BE2C (cell line): ENCODE data around the gene AMOTL2.

ENCODE experiments used
- DNase-seq: peaks from one replicate; pipeline ENCODE4 v3.0.0-alpha.2; 2020
- H3K27me3 ChIP-seq: fragments of 250-450 bp; sonication (Bioruptor Pico); 2 replicates; pipeline ENCODE4 v1.5.1; 2020; ENCODE audit warnings: mild to moderate bottlenecking
- H3K36me3 ChIP-seq: fragments of 250-450 bp; sonication (Bioruptor Pico); 2 replicates; pipeline ENCODE4 v1.5.1; 2020; ENCODE audit warnings: mild to moderate bottlenecking
- H3K4me1 ChIP-seq: fragments of 250-450 bp; sonication (Bioruptor Pico); 2 replicates; pipeline ENCODE4 v1.5.1; 2020
- H3K4me3 ChIP-seq: 2 replicates; pipeline ENCODE4 v1.5.1; 2011; ENCODE audit warnings: low read depth, low read length
- H3K9me3 ChIP-seq: fragments of 250-450 bp; sonication (Bioruptor Pico); 2 replicates; pipeline ENCODE4 v1.5.1; 2020
- TF ChIP-seq, protein P1 (sequence below): IDR thresholded peaks from 2 replicates; pipeline ENCODE4 v1.5.1; 2012; ENCODE audit warnings: mild to moderate bottlenecking, low read depth, low read length

AMOTL2 gene

DNA sequence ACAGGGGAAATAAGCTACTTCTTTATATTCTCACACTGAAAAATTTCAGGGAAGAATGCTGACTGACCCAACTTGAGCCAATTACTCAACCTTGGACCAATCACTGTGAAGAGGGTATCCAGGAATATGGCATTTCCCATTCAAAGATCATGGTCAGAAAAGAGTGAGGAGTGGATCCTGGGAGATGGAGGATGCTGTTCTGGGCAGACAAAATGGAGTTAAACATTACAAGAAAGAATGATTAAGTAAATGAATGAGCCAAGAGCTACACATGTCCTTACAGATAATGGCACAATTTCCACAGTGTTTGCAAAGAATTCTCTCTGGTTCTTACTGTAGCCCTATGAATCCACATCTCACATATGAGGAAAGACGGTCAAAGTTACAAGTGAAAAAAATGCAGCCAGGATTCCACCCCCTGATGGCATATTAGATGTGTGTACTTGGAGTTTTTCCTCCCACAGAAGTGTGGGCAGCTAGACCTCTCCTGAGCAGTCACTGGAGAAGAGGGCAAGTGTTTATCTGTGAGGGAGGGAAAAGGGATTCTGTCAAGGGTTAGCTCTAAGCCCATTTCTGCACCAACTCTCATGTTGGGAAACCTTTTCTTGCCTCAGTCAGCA, 33.8 kb downstream of the AMOTL2 start:
- no peaks in the 10 kb centered on the region for H3K27me3 ChIP-seq
- DNase-seq: no peak
- no peaks in the 10 kb centered on the region for H3K9me3 ChIP-seq
- no peaks in the 10 kb centered on the region for H3K36me3 ChIP-seq
- no peak overlapping the region for H3K4me3 ChIP-seq
- no peaks in the 10 kb centered on the region for H3K4me1 ChIP-seq
- TF ChIP-seq, protein P1, sequence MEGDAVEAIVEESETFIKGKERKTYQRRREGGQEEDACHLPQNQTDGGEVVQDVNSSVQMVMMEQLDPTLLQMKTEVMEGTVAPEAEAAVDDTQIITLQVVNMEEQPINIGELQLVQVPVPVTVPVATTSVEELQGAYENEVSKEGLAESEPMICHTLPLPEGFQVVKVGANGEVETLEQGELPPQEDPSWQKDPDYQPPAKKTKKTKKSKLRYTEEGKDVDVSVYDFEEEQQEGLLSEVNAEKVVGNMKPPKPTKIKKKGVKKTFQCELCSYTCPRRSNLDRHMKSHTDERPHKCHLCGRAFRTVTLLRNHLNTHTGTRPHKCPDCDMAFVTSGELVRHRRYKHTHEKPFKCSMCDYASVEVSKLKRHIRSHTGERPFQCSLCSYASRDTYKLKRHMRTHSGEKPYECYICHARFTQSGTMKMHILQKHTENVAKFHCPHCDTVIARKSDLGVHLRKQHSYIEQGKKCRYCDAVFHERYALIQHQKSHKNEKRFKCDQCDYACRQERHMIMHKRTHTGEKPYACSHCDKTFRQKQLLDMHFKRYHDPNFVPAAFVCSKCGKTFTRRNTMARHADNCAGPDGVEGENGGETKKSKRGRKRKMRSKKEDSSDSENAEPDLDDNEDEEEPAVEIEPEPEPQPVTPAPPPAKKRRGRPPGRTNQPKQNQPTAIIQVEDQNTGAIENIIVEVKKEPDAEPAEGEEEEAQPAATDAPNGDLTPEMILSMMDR: no peak

DNA sequence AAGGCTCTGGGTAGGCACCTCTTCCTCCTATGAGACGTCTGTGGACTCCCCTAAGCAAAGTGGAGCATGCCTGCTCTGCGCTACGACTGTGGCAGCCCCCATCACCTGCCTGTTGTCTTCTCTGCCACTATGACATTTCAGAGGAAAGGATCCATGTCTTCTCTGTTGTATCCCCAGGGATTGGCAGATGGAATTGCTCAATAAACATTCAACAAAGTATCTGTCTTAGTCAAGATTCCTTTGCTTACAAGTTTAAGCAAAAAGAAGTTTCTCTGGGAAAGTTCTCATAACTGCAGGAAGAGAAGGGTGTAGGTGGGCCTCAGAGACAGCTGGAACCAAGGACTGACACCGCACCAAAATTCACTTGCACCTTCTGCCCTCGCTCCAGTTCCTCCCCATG, 34.3 kb downstream of the AMOTL2 start:
- Histone ChIP-seq H3K9me3 (no peaks in the 10 kb centered on the region), H3K27me3 (no peaks in the 10 kb centered on the region), H3K36me3 (no peaks in the 10 kb centered on the region), H3K4me1 (no peaks in the 10 kb centered on the region), H3K4me3 (no peak overlapping the region)
- TF ChIP-seq, protein P1: no peak
- no peak for DNase-seq

DNA sequence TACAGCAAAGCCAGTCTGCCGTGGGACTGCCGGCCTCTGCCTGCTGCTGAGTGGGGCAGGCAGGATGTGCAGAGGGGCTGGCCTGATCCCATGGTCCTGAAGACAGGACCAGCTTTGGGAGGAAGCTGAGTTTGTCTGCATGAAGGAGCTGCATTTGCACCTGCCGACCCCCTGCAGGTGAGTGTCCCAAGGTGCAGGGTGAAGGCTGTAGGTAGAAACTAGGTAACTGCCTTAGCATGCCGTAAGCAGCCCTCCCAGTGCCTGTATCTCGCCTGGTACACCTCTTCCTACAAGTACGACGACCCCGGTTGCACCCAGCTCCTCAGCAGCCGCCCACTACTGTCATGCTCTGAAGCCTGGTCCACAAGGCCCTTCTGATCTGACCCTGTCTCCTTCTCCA, 34.9 kb downstream of the AMOTL2 start:
- no peak for DNase-seq
- no peaks in the 10 kb centered on the region for H3K27me3 ChIP-seq
- no peaks in the 10 kb centered on the region for H3K36me3 ChIP-seq
- no peak overlapping the region for H3K4me3 ChIP-seq
- TF ChIP-seq, protein P1: no peak
- H3K9me3 ChIP-seq: no peaks in the 10 kb centered on the region
- no peaks in the 10 kb centered on the region for H3K4me1 ChIP-seq

DNA sequence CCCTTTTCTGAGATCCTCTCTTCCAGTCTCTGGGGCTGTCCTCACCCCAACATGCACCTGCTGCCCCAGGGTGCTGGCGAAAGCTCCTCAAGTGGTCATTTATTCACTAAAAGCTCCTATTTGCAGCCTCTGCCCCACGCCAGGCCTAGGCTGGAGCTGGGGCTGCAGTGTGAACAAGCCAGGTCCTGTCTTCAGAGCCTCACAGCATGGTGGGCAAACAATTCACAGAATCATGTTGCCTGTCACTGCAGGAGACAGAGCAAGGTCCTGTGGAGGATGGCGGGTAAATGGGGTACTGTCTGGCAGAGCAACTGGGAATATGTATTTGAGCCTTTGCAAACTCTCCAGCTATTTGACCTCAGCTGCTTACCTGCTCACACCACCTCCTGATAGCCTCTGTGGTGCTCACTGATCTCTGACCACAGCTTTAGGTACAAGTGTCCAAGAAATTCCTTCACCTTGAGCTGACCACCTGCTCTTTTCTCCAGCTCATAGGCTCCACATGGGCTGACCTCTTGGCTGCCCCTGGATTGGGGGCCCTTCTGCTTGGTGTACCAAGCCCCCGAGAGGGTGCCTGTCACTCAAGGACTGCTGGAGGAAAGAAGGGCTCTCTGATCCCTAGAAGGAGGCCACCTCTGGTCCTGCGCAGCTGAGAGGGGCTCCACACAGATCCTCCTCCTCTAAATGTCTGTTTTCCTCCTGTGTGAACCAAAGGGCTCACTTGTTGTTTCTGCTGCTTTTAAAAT, 35.6 kb downstream of the AMOTL2 start:
- TF ChIP-seq, protein P1: no peak
- H3K36me3 ChIP-seq: no peaks in the 10 kb centered on the region
- H3K9me3 ChIP-seq: no peaks in the 10 kb centered on the region
- H3K4me3 ChIP-seq: no peak overlapping the region
- H3K4me1 ChIP-seq: no peaks in the 10 kb centered on the region
- DNase-seq: no peak
- no peaks in the 10 kb centered on the region for H3K27me3 ChIP-seq

DNA sequence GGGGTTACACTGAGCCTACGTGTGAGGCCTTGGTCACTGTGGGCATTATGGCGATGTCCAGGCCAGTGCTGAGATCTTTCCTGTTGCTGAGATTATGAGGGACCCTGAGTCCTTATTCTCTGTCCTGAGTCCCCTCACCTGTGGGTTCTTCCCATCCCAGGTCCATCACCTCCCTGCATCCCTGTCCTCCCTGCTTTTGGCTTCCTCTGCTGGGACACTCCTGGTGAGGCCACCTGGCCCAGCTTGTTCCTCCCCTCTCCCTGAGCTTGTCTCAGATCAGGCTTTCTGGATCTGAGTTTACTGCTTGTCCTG, 36.1 kb downstream of the AMOTL2 start:
- Histone ChIP-seq H3K9me3 (no peaks in the 10 kb centered on the region), H3K36me3 (no peaks in the 10 kb centered on the region), H3K27me3 (no peaks in the 10 kb centered on the region), H3K4me3 (no peak overlapping the region), H3K4me1 (no peaks in the 10 kb centered on the region)
- TF ChIP-seq, protein P1: no peak
- no peak for DNase-seq

DNA sequence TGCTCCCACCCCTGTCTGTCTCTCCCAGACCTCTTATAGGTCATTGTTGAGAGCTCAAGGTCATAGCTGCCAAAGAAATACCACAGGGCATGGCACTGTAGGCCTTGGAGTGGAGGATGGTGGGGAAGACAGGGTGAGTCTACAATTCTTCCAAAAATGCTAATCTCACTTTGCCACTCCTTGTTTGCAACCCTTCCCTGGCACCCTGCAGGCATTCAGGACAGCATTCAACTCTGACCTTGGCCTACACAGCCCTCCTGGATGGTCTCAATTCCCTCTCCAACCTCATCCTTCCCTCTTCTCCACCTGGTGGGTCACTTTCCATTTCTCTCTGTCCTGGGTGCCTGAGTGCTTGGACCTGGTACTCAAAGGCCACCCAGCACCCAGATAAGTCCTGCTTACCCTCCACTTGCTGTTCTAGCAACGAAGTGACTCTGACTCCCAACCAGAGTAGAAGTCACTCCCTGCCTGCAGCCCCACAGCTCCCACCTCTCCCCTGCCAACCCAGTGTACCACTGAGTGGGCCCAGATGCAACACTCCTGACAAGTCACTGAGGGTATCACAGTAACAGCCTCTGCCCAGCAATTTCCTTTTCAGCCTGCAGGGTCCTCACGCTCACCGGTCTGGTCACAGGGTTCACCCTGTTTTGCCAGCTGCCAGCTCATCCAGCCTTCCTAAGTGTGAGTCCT, 36.6 kb downstream of the AMOTL2 start:
- DNase-seq: no peak
- H3K9me3 ChIP-seq: no peaks in the 10 kb centered on the region
- TF ChIP-seq, protein P1: no peak
- H3K27me3 ChIP-seq: no peaks in the 10 kb centered on the region
- H3K4me3 ChIP-seq: no peak overlapping the region
- no peaks in the 10 kb centered on the region for H3K36me3 ChIP-seq
- no peaks in the 10 kb centered on the region for H3K4me1 ChIP-seq
